ENCODE measurements around the gene RAB26. TPM values are rescaled to one million over a fixed set of nuclear protein-coding genes. Genes with fewer than 3 reads are reported as not detected.

RAB26 gene
- total RNA-seq, 1 donor from 2014 or later = 0.26 TPM

GRCh38 chr16:2176047-2176446, 27.6 kb downstream of the RAB26 start:
- Histone ChIP-seq H3K36me3 (ENCODE audit: control insufficient read depth, insufficient read depth, low read length) (peaks cover 23% of the 10 kb centered on the region), H3K4me3 (ENCODE audit: low read depth, low read length) (no peak overlapping the region), H3K27me3 (ENCODE audit: control insufficient read depth, insufficient read depth, low read length) (no peaks in the 10 kb centered on the region)
- FAIRE-seq (no peak), DNase-seq (ENCODE audit: low read depth) (no peak)
- TF ChIP-seq CTCF (IDR thresholded peaks at IDR 0.05; ENCODE audit: insufficient read depth, low read length, severe bottlenecking) = no peak

- DNase-seq (ENCODE audit: low read depth) = no peak
- TF ChIP-seq CTCF (IDR thresholded peaks at IDR 0.05; ENCODE audit: insufficient read depth, low read length, severe bottlenecking) = no peak
- no peak overlapping the region for H3K4me3 ChIP-seq (ENCODE audit: low read depth, low read length)
- H3K27me3 ChIP-seq (ENCODE audit: control insufficient read depth, insufficient read depth, low read length) = no peaks in the 10 kb centered on the region
- H3K36me3 ChIP-seq (ENCODE audit: control insufficient read depth, insufficient read depth, low read length) = peaks cover 18% of the 10 kb centered on the region
- no peak for FAIRE-seq
These were observed 28.7 kb downstream of the RAB26 start for GRCh38 chr16:2177101-2177500.

- H3K36me3 ChIP-seq (ENCODE audit: control insufficient read depth, insufficient read depth, low read length) = peaks cover 16% of the 10 kb centered on the region
- no peak for TF ChIP-seq CTCF (IDR thresholded peaks at IDR 0.05; ENCODE audit: insufficient read depth, low read length, severe bottlenecking)
- no peak for FAIRE-seq
These were observed 29.1 kb downstream of the RAB26 start for GRCh38 chr16:2177561-2177960.

GRCh38 chr16:2178321-2179106, 30.1 kb downstream of the RAB26 start:
- Histone ChIP-seq H3K36me3 (ENCODE audit: control insufficient read depth, insufficient read depth, low read length) (peaks cover 13% of the 10 kb centered on the region), H3K27me3 (ENCODE audit: control insufficient read depth, insufficient read depth, low read length) (no peaks in the 10 kb centered on the region), H3K4me3 (ENCODE audit: low read depth, low read length) (no peak overlapping the region)
- no peak for FAIRE-seq
- no peak for TF ChIP-seq CTCF (IDR thresholded peaks at IDR 0.05; ENCODE audit: insufficient read depth, low read length, severe bottlenecking)
- no peak for DNase-seq (ENCODE audit: low read depth)

More at GRCh38 chr16:2177561-2177960, 29.1 kb downstream of the RAB26 start:
- Histone ChIP-seq H3K4me3 (ENCODE audit: low read depth, low read length) (no peak overlapping the region), H3K27me3 (ENCODE audit: control insufficient read depth, insufficient read depth, low read length) (no peaks in the 10 kb centered on the region)
- no peak for DNase-seq (ENCODE audit: low read depth)

GRCh38 chr16:2179107-2179501, 30.7 kb downstream of the RAB26 start:
- Histone ChIP-seq H3K36me3 (ENCODE audit: control insufficient read depth, insufficient read depth, low read length) (peaks cover 9% of the 10 kb centered on the region), H3K27me3 (ENCODE audit: control insufficient read depth, insufficient read depth, low read length) (no peaks in the 10 kb centered on the region), H3K4me3 (ENCODE audit: low read depth, low read length) (no peak overlapping the region)
- DNase-seq (ENCODE audit: low read depth) = no peak
- no peak for FAIRE-seq
- TF ChIP-seq CTCF (IDR thresholded peaks at IDR 0.05; ENCODE audit: insufficient read depth, low read length, severe bottlenecking) = no peak

- H3K36me3 ChIP-seq (ENCODE audit: control insufficient read depth, insufficient read depth, low read length) = peaks cover 8% of the 10 kb centered on the region
- H3K4me3 ChIP-seq (ENCODE audit: low read depth, low read length) = no peak overlapping the region
- H3K27me3 ChIP-seq (ENCODE audit: control insufficient read depth, insufficient read depth, low read length) = no peaks in the 10 kb centered on the region
- FAIRE-seq (no peak), DNase-seq (ENCODE audit: low read depth) (no peak)
- TF ChIP-seq CTCF (IDR thresholded peaks at IDR 0.05; ENCODE audit: insufficient read depth, low read length, severe bottlenecking) = no peak
These were observed 31.2 kb downstream of the RAB26 start for GRCh38 chr16:2179576-2179975.
